Measurements from ENCODE around the gene GPX3. TPM values are rescaled to one million over a fixed set of nuclear protein-coding genes. Genes with fewer than 3 reads are reported as not detected.

Gene GPX3
- total RNA-seq, 1 donor from 2014 or later = 32.5 TPM

DNA sequence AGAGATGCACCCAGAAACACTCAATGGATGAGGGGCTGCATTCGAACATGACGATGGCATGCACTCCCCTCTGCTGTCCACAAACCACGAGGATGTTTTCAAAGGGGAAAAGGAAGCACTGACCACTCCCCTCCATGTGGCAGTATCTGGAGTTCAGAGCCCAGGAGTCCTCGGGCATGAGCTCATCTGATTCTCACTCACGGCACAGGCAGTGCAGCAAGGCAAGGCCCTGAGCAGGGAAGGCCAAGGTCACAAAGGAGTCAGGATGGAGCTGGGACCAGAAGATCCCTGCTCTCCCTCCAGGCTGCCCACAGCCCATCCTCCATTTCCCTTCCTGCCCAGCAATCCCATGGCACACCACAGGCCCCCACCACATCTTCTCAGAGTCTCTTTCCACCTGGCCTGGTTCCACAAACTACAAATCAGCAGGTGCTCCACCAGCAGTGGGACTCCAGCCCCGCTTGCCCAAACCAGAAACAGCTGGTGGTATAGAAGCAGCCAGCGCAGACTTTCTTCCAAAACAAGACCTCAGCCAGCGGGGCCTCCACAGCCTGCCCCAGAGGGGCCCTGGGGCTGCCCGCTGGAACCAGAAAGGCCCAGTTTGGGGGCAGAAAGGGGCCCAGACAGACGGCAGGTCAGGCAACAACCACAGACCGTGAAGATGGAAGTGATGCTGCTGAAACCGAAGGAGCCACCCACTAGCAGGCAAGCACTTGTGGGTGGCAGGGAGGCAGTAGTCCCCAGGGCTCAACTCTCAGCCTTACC is 48.2 kb downstream of the GPX3 start:
- DNase-seq (ENCODE audit: low spot score) = no peak
- H3K9me3 Mint-ChIP-seq (ENCODE audit: unreplicated experiment) = no peaks in the 10 kb centered on the region
- TF ChIP-seq, protein P1, sequence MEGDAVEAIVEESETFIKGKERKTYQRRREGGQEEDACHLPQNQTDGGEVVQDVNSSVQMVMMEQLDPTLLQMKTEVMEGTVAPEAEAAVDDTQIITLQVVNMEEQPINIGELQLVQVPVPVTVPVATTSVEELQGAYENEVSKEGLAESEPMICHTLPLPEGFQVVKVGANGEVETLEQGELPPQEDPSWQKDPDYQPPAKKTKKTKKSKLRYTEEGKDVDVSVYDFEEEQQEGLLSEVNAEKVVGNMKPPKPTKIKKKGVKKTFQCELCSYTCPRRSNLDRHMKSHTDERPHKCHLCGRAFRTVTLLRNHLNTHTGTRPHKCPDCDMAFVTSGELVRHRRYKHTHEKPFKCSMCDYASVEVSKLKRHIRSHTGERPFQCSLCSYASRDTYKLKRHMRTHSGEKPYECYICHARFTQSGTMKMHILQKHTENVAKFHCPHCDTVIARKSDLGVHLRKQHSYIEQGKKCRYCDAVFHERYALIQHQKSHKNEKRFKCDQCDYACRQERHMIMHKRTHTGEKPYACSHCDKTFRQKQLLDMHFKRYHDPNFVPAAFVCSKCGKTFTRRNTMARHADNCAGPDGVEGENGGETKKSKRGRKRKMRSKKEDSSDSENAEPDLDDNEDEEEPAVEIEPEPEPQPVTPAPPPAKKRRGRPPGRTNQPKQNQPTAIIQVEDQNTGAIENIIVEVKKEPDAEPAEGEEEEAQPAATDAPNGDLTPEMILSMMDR (IDR thresholded peaks at IDR 0.05; ENCODE audit: unreplicated experiment) = no peak
- H3K27ac Mint-ChIP-seq (ENCODE audit: unreplicated experiment) = no peak overlapping the region
- H3K27me3 Mint-ChIP-seq (ENCODE audit: unreplicated experiment) = peaks cover 3% of the 10 kb centered on the region
- H3K4me3 Mint-ChIP-seq (ENCODE audit: unreplicated experiment) = no peak overlapping the region
- peaks cover 22% of the 10 kb centered on the region for H3K36me3 Mint-ChIP-seq (ENCODE audit: low read depth, unreplicated experiment)
- peaks cover 34% of the 10 kb centered on the region for H3K4me1 Mint-ChIP-seq (ENCODE audit: unreplicated experiment)

DNA sequence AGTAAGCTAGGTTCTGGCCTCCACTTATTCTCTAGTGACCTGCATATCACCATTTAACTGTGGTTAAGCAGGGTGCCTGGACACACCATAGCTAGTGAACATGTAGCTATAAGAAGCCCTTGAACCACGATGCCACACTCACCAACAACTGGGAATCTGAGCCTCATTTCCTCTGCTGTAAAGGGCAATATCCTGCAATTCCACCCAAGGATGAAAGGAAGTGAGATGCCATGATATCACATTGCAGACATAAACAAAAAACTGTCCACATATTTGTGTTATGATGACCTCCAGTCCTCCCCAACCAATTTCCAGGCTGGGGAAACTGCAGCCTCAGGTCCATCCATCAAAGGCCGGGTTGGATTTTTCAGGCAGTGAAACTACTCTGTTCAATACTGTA is 50.1 kb downstream of the GPX3 start:
- Mint-ChIP-seq H3K4me1 (ENCODE audit: unreplicated experiment) (peaks cover 34% of the 10 kb centered on the region), H3K27ac (ENCODE audit: unreplicated experiment) (no peak overlapping the region), H3K27me3 (ENCODE audit: unreplicated experiment) (peaks cover 4% of the 10 kb centered on the region), H3K36me3 (ENCODE audit: low read depth, unreplicated experiment) (peaks cover 24% of the 10 kb centered on the region), H3K4me3 (ENCODE audit: unreplicated experiment) (no peak overlapping the region), H3K9me3 (ENCODE audit: unreplicated experiment) (no peaks in the 10 kb centered on the region)
- TF ChIP-seq, protein P1 (IDR thresholded peaks at IDR 0.05; ENCODE audit: unreplicated experiment) = no peak
- no peak for DNase-seq (ENCODE audit: low spot score)

DNA sequence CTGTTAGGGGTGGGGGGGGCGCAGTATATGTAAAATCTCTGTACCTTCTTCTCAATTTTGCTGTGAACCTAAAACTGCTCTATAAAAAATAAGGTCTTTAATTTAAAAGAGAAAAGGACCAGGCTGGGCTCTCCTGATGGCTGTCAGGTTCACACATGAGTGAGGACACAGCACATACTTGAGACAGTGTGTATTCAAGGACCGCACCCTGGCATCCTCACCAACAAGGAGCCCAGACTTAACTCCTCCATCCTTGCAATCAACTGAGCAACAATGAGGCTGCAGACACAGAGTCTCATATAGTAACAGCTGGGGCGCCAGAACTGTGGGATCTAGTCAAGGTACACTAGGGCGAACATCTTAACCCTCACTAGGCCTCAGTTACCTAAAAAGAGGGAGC is 50.6 kb downstream of the GPX3 start:
- Mint-ChIP-seq H3K4me1 (ENCODE audit: unreplicated experiment) (peaks cover 34% of the 10 kb centered on the region), H3K9me3 (ENCODE audit: unreplicated experiment) (no peaks in the 10 kb centered on the region), H3K27me3 (ENCODE audit: unreplicated experiment) (peaks cover 7% of the 10 kb centered on the region), H3K27ac (ENCODE audit: unreplicated experiment) (no peak overlapping the region), H3K36me3 (ENCODE audit: low read depth, unreplicated experiment) (peaks cover 26% of the 10 kb centered on the region), H3K4me3 (ENCODE audit: unreplicated experiment) (no peak overlapping the region)
- TF ChIP-seq, protein P1 (IDR thresholded peaks at IDR 0.05; ENCODE audit: unreplicated experiment) = no peak
- no peak for DNase-seq (ENCODE audit: low spot score)

DNA sequence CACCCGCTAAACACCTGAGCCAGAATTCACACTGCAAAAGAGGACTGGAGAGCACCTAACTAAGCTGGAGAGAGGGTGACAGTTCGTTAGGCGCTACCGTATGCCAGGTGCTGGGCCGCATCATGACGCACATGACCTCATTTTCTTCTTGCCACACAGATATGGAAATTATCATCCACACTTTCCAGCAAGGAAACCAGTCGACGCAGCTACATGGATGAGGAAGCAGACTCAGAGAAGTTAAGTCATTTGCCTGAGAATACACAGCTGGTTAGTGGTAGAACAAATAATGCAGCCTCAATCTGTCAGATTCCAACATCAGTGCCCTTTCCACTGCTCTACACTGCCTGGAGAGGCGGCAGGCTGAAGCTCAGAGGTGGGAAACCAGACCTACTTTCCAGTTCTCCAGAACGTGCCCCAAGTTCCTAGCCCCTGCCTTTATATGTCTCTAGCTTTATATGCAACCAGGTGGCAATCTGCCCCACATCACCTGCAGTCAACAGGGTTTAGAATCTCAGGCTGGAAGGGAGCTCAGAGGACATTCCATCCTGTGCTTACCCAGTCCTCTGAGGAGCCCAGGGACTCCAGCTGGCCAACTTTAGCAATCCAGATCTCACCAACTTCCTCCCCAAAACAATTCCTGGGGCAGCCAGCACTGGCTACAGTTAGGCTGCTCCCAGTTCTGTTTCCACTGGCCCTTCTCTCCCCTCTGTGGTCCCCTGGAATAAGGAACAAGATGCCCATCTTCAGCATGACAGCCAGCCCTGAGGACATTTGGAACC is 51.6 kb downstream of the GPX3 start:
- DNase-seq (ENCODE audit: low spot score) = no peak
- no peak overlapping the region for H3K4me3 Mint-ChIP-seq (ENCODE audit: unreplicated experiment)
- TF ChIP-seq, protein P1 (IDR thresholded peaks at IDR 0.05; ENCODE audit: unreplicated experiment) = no peak
- peaks cover 24% of the 10 kb centered on the region for H3K36me3 Mint-ChIP-seq (ENCODE audit: low read depth, unreplicated experiment)
- no peaks in the 10 kb centered on the region for H3K9me3 Mint-ChIP-seq (ENCODE audit: unreplicated experiment)
- H3K27me3 Mint-ChIP-seq (ENCODE audit: unreplicated experiment) = peaks cover 7% of the 10 kb centered on the region
- H3K27ac Mint-ChIP-seq (ENCODE audit: unreplicated experiment) = peak overlapping the region; percentile 52
- H3K4me1 Mint-ChIP-seq (ENCODE audit: unreplicated experiment) = peaks cover 34% of the 10 kb centered on the region

DNA sequence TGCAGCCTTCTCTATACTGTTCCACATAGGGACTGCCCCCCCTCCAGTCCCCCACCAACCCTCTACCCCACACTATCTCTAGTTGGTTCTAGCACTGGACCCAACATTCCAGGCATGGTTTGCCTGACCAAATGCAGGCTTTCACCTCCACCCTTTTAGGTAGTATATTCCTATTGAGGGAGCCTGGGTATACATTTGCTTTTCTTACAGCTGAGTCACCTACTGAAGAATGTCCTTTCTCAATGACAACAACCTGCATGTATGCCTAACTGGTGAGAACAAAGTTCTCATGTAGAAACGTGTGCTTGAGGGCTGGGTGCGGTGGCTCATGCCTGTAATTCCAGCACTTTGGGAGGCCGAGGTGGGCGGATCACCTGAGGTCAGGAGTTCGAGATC is 52.2 kb downstream of the GPX3 start:
- no peaks in the 10 kb centered on the region for H3K9me3 Mint-ChIP-seq (ENCODE audit: unreplicated experiment)
- no peak overlapping the region for H3K27ac Mint-ChIP-seq (ENCODE audit: unreplicated experiment)
- peaks cover 32% of the 10 kb centered on the region for H3K4me1 Mint-ChIP-seq (ENCODE audit: unreplicated experiment)
- peaks cover 7% of the 10 kb centered on the region for H3K27me3 Mint-ChIP-seq (ENCODE audit: unreplicated experiment)
- peaks cover 22% of the 10 kb centered on the region for H3K36me3 Mint-ChIP-seq (ENCODE audit: low read depth, unreplicated experiment)
- TF ChIP-seq, protein P1 (IDR thresholded peaks at IDR 0.05; ENCODE audit: unreplicated experiment) = no peak
- DNase-seq (ENCODE audit: low spot score) = no peak
- H3K4me3 Mint-ChIP-seq (ENCODE audit: unreplicated experiment) = no peak overlapping the region

Measured in endothelial cell (in vitro differentiated cells).